IPS DF 4.7 (cell line): Measurements from ENCODE around the gene ADGRA1.
"Not testable (repeated sequence)": the region's sequence is repeated elsewhere in the genome, so short reads cannot be mapped to it uniquely, and the experiment has no call there.

Source experiments
- DNase-seq: peaks from one replicate; pipeline ENCODE4 v3.0.0-alpha.2; 2013; ENCODE audit warnings: low spot score; ENCODE audit errors: extremely low read depth

Gene ADGRA1

DNA sequence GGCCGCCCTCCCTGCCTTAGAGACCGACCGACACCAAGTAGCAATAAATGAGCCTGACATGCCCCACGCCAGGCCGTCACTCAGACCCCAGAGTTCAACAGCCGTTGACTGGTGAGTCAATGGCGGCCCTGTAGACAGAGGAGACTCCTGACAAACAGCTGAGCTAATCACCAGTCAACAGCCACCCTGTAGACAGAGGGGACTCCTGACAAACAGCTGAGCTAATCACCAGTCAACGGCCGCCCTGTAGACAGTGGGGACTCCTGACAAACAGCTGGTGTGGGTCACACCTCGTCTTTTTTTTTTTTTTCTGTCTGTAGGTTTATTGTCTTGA lies 55.4 kb downstream of the ADGRA1 start:
- no peak for DNase-seq

DNA sequence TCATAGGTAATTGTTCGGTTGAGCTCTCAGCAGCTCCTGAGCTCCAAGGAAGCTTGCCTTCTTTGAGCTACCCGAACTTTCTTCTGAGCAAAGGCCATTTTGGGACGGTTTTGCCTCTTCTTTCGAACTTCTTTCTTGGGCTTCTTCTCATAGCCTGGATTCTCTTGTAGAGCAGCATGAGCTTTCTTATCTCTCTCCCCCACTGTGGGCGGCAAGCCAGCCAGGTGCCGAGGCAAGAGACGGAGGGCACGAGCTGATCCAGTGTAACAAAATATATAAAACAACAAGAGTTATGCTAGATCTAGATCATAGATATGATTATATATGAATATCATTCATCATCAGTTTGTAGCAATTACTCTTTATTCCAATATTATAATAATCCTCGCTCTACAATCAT lies 55.8 kb downstream of the ADGRA1 start:
- no peak for DNase-seq

DNA sequence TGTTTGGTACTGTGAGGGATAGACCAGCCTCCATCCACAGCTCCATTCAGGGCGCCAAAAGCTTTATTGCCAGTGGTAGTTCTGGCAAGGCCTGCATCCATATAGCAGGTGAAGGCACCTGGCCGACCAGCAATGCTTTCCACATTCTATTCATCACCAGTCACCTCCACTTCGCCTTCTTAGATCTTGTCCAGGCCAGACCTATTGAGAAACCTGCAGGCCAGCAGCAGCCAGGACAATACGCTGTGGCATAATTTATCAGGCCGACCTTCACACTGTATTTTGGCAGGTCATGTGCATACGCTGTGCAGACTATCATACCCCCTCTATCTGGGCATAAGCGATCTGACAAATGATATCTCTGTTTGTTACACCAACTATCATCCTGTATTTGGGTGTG lies 57.0 kb downstream of the ADGRA1 start:
- no peak for DNase-seq

DNA sequence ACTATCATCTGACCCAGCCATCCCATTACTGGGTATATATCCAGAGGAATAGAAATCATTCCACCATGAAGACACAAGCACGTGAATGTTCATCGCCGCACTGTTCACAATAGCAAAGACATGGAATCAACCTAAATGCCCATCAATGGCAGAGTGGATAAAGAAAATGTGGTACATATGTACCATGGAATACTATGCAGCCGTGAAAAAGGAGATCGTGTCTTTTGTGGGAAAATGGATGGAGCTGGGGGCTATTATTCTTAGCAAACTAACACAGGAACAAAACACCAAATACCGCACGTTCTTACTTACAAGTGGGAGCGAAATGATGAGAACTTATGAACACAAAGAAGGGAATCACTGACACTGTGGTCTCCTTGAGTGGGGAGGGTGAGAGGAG lies 62.5 kb downstream of the ADGRA1 start:
- DNase-seq, result no peak

DNA sequence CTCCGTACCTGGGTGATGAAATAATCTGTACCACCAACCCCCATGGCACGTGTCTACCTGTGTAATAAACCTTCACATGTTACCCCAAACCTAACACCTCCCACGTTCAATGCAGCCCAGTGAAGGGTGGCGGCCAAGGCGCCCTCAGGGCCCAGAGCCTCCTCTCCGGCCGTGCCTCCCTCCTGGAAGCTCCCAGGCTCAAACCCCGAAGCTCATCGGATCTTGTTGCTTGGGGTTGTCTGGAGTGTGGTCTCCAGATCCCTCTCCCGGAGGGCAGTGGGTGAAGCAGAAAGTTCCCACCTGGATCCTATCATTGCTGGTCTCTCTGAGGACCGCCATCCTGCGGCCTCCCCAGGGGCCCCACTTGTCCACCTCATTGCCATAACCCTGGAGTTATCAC lies 62.9 kb downstream of the ADGRA1 start:
- DNase-seq, result no peak

DNA sequence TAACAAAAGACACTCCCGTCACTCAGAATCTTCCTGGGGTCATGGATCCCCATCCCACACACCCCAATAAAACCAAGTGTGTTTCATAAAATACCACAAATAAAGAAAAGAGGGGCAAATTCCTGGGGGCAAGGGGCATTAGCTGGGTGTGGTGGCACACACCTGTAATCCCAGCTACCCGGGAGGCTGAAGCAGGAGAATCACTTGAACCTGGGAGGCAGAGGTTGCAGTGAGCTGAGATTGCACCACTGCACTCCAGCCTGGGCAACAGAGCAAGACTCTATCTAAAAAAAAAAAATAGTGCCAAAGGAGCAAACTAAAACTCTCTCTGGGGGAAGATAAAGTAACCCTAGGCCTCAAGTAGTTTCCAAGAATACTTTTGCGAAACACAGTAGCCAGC lies 63.3 kb downstream of the ADGRA1 start:
- DNase-seq, result not testable (repeated sequence)

DNA sequence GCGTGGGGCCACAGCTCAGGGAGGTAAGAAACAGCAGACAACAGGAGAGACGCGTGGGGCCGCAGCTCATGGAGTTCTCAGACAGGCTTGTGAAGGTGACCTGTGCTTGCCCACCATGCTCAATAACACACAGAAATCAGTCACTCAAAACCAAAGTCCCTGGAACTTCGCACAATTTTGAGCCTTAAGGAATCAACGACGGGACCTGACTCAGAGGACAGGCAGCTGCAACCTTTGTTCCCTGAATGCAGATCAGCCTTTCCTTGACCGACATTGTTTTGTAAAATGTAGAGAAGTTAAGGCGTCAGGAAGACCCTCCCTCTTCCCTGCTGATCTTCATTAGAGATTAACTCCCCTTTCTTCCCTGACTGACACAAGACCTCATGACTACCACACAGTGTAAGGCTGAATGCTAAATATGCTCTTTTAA lies 63.8 kb downstream of the ADGRA1 start:
- DNase-seq, result peak; percentile 91

DNA sequence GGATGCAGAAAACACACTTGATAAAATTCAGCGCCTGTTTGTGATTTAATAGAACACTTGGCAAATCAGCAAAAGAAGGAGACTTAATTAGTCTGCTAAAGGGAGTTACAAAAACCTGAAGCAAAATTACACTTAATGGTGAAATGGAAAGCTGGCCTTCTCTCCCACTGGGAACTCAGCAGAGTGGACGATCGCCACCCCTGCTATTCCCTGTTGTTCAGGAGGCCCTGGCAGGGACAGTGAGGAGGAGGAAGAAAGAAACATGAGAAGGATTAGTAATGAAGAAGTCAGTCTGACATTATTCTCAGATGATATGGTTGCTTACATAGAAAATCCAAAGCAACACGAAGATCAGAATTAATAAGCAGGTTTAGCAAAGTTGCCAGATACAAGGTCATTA lies 66.7 kb downstream of the ADGRA1 start:
- no peak for DNase-seq

DNA sequence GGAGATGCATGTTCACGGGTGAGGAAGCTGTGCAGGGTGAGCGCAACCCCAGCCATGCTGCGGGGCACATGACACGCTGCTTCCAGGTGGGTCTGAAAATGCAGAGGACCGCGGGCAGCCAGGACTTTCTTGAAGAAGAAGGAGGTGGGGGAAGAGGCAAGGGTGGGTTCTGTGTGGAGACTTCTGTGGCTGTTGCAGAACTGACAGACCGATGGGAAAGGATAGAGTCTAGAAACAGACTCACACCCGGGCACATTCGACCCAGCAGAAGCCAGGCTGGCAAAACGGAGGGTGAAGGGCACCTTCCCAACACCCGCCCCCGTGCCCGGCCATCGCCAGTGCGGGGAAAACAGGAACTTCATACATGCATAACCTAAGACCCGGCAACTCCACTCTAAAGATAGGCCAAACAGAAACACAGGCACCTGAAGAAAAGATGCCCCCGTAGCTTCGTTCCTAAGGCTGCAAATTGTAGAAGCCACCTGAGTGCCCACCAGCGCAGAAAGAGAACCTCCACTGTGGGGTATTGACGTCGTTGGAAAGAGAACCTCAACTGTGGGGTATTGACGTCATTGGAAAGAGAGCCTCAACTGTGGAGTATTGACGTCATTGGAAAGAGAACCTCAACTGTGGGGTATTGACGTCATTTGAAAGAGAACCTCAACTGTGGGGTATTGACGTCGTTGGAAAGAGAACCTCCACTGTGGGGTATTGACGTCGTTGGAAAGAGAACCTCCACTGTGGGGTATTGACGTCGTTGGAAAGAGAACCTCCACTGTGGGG lies 67.5 kb downstream of the ADGRA1 start:
- DNase-seq, result no peak

DNA sequence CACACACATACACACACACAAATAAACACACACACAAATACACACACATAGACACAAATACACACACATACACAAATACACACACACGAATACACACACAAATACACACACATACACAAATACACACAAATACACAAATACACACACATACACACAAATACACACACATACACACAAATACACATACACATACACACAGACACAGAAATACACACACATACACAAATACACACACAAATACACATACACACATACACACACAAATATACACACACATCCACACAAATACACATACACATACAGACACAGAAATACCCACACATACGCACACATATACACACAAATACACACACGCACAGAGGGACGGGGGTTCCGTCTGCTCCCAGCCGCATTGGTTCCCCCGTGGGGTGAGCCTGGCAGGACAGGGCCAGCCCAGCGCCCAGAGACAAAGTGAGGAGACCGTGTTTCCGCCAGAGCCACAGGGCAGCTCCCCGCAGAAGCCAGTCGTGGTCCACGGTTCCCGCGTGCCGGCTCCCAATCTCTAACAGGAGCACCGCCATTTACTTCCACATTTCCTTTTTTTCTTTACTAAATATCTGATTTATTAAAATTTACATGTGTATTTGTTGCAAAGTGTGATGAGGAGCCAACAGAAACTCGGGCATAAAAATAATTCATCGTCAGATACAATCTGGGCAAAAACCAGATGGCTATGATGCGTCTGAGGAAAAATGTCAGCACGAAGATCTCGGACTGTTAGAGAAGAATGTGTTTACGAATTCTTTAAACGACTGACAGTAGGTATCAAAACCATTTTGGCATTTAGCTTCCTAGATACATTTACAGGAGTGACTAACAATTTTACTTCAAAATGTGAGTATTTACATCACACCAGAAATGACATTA lies 69.2 kb downstream of the ADGRA1 start:
- DNase-seq, result no peak

DNA sequence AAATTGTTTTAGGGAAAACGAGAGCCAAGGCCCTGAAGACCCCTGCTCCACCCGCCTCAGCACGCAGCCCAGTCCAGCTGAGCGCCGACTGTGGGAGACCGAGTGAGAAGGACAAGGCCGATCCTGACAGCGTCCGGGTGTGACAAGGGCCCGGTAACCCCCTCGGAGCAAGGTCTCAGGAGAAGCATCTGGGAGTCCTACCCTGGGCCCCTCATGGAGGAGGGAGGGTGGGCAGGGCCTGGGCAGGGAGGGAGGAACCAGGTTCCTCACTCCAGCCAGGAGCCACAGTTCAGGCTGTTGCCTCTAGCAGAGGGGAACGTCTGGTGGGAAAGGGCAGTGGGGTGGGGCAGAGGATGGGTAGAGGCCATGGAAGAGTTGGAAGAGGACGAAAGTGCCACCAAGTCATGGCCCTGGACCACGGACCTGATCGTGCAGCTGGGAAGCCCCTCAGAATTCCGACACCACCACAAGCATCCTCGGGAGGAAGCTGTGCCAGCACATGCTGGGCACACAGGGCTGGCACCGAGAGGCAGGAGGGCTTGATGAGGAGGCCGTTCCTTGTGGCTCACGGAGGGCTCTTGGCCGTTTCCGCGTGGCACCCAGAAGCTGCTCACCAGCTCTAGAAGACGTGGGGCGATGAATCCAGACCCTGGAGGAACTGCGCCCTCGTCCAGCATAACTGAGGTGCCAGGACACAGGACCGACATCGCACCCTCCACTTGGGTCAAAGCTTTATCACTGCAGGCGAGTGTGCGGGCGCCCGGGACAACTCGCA lies 70.1 kb downstream of the ADGRA1 start:
- no peak for DNase-seq

DNA sequence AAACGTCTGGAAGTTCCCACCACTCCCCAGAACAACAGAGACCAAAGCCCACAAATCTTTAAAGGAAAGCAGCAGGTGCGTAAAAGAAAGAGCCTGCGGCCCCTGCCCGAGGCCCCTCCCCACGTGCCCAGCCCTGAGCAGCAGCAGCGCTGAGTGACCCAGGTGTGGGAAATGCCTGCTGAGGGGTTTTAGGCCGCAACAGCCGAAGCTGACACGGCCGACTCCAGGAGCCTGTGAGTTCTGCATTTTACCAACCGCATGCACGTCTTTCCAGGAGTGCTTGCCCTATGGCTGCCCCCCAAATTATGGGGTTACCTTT lies 70.7 kb downstream of the ADGRA1 start:
- DNase-seq, result no peak

DNA sequence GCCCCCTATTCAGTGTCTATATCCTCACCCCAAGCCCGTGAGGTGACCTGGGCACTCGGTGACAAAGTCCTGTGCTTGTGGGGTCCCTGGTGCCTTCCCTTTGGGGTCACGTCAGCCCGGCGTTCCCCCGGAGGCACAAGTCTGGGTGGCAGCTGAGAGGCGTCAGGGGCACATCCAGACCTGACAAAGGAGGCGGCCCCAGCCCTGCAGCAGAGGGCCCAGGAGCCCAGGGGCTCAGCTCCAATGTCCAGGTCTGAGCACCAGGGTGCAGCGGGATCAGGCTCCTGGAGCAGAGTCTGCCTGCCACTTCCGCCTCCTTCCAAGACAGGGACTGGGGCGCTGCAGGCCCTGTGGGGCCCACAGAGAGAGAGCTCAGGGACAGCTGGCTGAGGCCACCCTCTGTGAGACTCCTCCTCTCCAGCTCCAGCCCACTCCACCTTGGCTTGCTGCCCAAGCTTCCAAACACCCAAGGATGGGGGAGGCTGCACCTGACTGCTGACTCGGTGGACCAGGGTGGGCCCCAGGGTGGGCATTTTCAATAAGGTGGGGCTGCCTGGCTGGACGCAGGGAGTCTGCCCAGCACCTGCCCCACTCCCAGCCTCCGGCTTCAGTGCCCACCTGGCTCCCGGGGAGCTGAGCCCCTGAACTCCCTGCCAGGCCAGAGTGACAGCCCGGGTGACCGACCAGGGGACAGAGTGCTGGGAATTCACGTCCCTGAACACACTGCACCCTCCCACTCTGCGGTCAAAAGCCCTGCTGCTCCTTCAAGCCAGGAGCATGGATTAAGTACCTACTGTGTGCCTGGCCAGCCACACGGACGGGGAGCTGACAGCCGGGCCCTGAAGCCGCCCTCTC lies 71.3 kb downstream of the ADGRA1 start:
- DNase-seq, result no peak

DNA sequence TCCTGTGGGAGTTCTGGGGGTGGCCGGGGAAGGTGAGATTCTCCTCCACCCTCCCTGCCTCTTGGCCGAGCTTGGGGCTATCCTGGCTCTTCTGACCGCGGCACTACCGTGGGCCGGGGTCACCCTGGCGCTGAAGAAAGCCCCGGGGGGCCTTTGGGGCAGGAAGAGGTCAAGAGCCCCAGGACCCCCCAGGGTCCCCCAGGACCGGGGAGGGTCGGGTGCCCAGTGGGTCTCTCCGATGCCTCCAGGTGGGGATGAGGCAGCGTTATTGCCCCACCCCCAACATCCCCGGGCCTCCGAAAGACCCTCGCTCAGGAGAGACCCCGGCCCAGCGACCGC lies 71.9 kb downstream of the ADGRA1 start:
- DNase-seq, result no peak

DNA sequence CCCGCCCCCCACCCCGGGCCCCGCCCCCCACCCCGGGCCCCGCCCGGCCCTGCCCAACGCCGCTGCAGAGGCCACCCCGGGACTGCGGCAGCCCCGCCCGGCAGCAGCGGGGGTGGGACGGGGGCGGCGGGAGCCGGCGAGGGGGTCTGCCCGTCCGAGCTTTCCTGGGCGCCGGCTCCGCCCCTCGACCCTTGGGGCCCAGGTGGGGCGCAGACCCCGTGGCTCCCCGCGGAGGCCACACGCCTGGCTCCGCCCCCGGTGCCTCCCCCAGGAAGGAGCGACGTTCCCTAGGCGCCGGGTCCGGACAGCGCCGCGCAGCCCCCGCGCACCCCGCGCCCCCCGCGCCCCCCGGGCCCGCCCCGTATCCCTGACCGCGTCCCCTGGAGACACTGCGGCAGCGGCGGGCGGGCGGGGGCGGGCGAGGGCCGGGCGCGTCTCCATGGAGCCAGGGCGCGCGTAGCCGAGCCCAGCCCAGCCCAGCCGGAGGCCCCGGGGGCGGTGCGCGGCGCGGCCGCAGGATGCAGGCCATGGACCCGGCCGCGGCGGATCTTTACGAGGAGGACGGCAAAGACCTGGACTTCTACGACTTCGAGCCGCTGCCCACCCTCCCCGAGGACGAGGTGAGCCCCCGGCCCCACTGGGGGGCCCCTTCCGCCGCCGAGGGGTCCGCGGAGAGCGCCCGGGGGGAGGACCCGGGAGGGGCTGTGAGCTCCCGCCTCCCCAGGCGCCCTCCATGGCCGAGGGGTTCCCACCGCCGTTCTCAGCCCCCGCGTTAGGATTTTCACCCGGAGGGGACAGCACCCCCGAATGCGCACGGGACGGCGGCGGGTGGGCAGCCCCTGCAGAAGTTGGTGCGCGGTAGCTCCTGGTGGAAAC lies 72.5 kb downstream of the ADGRA1 start, which contains the start of gene KNDC1:
TSS of gene KNDC1 (plus strand) at position 270 of the 876 bp plus-strand sequence. CDS start at position 519, 249 bp downstream.
- DNase-seq, result no peak

DNA sequence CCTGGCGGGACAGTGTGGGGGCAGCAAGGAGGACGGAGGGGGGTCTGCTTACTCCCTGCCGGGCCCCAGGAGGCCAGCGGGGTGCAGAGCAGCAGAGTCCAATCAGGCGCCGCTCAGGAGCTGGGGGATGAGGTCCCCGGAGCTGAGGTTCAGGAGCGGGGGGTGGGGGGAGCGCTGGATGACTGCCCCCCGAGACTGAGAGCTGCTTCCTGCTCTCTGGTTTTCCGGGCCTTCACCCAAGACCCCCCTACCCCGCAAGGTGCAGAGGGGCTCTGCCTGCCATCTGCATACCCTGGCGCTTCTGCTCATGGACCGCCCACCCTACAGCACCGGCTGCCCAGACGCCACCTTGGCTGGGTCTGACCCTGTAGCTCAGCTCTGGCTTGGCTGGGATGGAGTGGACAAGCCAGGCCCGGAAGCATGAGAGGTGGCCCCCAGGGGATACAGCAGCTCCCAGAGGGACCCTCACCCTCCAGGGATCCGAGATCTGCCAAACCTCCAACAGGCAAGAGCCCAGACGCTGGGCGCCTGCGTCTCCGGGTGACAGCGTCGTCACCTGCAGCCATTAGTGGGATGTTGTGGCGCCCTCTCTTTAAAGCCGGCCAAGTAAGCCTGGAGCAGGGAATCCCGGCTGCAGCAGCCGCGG lies 73.2 kb downstream of the ADGRA1 start:
- DNase-seq, result no peak

DNA sequence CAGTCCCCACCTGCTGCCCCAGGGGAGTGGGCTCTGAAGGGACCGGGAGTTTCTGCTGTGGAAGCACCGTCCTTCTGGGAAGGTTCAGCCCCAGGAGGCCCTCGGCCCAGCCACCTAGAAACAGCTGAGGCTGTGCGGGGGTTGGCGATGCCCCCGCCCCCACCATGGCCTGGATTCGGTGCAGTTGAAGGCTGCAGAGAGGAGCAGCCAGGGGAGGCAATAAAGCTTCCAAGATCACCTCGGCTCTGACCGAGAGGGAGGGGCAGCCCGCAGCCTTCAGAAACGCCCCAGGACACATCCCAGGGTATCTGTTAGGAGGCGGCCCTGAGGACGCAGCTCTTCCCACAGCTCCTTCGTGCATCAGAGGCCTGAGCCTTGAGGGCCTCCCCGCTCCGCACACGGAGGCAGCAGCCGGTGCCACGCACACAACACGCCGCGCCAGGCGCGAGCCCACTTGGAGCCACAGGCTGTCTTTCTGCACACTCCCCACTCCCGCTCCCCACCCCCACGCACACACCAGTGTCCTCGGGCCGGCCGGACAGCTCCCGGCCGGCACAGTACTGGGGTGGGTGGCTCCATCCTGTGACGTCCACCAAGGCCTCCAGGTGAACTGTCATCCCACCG lies 73.9 kb downstream of the ADGRA1 start:
- no peak for DNase-seq

DNA sequence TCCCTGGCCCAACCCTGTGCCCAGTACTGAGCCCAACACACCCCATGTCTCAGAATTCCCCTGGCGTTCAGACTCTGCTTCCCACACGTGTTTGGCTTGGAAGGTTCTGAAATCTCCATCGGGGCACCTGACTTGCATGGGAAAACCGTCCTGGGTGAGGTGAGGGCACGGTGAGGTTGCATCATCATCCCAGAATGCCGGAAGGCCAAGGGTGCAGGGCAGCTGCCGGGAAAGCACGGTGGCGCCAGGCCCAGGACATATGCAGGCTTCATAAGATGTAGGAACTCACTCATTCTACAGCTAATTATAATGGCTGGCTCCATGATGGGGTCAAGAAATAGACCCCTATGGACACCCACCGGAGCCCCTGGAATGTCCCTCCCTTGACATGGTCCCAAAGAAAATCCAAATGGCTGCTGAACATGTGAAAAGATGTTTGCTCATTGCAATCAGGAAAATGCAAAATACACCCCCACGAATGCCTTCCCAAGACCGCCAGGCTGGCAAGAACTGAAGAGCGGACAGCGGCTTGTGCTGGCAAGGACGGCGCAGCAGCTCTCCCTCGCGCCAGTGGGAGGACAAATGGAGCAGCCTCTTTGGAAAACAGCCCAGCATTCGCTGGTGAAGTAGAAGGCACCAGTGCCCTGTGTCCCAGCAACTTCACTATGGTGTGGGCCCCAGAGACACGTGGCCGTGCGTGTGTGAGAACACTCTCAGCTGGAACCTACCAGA lies 74.6 kb downstream of the ADGRA1 start:
- no peak for DNase-seq
